ENCODE data around the gene SCN11A.

DNA sequence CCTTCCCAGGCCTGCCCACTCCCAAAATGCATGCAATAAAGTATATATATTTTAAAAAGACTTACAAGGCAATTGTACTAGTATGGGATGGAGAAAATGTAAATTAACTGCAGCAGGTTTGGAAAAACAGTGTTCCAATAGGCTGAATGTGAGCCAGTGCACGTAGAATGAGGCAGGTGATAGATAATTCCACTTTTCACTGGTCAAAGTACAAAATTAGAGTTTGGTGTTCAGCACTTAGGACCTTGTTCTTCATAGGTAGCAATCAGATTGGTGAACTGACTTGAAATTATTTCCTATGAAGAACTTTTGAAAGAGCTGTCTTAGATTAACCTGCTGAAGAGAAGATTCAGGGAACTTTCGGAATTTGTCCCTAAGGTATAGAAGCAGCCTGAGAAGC, 2.0 kb upstream of the SCN11A start:
- TF ChIP-seq, protein P1, sequence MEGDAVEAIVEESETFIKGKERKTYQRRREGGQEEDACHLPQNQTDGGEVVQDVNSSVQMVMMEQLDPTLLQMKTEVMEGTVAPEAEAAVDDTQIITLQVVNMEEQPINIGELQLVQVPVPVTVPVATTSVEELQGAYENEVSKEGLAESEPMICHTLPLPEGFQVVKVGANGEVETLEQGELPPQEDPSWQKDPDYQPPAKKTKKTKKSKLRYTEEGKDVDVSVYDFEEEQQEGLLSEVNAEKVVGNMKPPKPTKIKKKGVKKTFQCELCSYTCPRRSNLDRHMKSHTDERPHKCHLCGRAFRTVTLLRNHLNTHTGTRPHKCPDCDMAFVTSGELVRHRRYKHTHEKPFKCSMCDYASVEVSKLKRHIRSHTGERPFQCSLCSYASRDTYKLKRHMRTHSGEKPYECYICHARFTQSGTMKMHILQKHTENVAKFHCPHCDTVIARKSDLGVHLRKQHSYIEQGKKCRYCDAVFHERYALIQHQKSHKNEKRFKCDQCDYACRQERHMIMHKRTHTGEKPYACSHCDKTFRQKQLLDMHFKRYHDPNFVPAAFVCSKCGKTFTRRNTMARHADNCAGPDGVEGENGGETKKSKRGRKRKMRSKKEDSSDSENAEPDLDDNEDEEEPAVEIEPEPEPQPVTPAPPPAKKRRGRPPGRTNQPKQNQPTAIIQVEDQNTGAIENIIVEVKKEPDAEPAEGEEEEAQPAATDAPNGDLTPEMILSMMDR (IDR thresholded peaks at IDR 0.05; ENCODE audit: insufficient read depth, low read depth, low read length) = no peak
- no peak for TF ChIP-seq EZH2 (IDR thresholded peaks at IDR 0.05; ENCODE audit: insufficient read depth, low read length)

All from astrocyte (in vitro differentiated cells and primary cell).